ENCODE measurements around the gene CLRN1.

The CLRN1 gene

DNA sequence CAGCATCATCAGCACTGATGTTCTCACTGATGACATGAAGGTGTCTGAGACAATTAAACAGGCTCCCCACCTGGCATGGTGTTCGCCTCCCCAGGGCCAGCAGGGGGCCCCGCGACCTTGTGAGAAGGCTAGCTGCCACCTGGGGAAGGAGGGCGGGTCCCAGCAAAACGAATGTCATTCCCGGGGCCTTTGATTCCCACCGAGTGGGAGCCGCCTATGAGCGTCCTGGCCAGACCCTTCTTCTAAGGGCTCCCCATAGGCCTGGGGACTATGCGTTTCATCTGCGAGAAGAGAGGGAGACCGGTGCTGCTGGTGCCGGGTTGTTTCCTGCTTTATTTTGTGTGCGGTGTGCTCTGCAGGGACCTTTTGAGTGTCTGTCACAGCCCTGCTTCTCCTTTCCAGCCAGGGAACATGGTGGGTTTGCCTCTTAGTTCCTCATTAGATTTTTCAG lies 46.8 kb downstream of the CLRN1 start:
- peak in 7 of 10 donors; percentile 13 to 86 (median 32) for DNase-seq
- intact Hi-C loops (cut with DNase I), result loop anchor here (10.0 kb wide), 1 partner anchor 219 kb away; no protein-coding TSS in a partner anchor

- DNase-seq, result no peak
- intact Hi-C loops (cut with DNase I), result loop anchor here (10.0 kb wide), 1 partner anchor 222 kb away; no protein-coding TSS in a partner anchor
Observed at GRCh38 chr3:150922611-150923010, 49.9 kb downstream of the CLRN1 start.

DNA sequence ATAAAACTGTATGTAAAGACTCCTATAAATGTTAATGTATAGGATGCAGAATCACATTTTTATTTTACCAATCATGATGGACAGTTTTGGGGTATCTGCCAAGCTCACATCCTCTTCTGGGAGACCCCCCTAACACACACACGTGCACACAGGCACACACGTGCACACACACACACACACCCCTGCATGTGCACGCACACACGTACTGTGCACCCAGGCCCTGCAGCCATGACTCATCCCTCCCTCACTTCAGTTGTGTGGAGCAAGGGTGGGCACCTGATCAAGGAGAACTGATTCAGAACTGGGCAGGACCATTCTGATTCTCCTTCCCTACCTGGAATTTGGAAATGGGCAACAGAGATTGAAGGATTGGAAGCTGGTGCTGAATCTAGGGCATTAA lies 51.3 kb downstream of the CLRN1 start:
- intact Hi-C loops (cut with DNase I), result loop anchor here (10.0 kb wide), 1 partner anchor 224 kb away; no protein-coding TSS in a partner anchor
- DNase-seq, result no peak

- DNase-seq, result no peak
- intact Hi-C loops (cut with DNase I), result loop anchor here (10.0 kb wide), 1 partner anchor 225 kb away; no protein-coding TSS in a partner anchor
Observed at GRCh38 chr3:150920236-150920635, 52.3 kb downstream of the CLRN1 start.

GRCh38 chr3:150917951-150918350 lies 54.6 kb downstream of the CLRN1 start:
- no peak for DNase-seq
- intact Hi-C loops (cut with DNase I), result no loop called here

- intact Hi-C loops (cut with DNase I), result no loop called here
Observed at GRCh38 chr3:150913133-150913922, 59.2 kb downstream of the CLRN1 start.

GRCh38 chr3:150912501-150912900 lies 60.0 kb downstream of the CLRN1 start:
- intact Hi-C loops (cut with DNase I), result no loop called here
- DNase-seq, result no peak

More at GRCh38 chr3:150913133-150913922, 59.2 kb downstream of the CLRN1 start:
- no peak for DNase-seq

DNA sequence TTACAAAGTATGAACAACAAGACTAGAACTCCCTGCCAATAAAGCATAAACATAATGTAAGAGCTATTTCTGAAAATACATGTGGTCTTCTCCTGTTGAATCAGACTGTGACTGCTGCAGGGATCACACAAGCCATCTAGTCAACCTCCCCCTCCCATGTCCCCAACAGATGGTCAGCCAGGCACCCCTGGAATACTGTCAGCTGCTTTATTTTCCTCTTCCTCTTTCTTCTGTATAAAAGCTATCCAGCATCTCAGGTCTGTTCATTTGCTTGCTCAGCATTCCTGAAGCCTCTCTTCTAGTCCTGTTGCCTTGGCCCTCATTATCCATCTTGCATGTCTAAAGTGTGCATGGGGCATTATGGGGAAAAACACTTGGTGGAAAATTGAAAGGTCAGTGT lies 60.8 kb downstream of the CLRN1 start:
- intact Hi-C loops (cut with DNase I), result no loop called here
- DNase-seq, result no peak

GRCh38 chr3:150906461-150906860 lies 66.1 kb downstream of the CLRN1 start:
- intact Hi-C loops (cut with DNase I), result no loop called here
- no peak for DNase-seq

DNA sequence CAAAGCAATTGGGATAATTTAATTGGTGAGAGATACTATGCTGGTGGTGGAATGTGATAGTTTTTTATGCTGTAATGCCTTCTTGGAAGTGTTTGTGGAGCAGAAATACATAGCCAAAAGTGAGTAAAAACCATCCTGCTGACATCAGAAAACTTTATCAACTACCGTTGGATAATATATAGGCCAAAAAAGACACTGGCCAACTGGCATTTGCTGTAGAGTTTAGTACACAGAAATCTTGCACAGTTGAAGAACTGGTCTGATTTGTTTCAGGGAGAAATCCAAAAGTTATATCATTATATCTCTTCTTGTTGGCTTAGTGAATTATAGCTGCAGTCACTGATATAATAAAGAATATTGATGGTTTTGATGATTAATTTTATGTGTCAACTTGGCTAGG lies 66.8 kb downstream of the CLRN1 start:
- DNase-seq, result no peak
- intact Hi-C loops (cut with DNase I), result no loop called here

DNA sequence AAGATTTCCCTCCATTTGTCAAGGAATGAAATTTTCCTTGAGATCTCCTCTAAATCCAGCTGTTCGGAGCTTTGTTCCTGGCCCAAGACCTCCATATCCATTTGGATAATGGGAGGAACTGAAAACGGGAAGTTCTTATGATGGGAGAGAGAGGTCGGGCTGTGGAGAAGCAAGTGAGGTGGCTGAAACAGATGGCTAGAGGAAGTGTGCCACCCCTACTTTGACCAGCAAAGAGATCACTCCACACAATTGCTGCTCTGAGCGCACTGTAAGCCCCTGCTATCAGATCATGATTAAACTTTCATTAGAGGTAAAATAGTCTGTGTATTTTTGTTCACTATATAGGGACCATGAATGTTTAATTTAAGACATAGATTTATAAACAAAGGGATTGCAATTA lies 67.2 kb downstream of the CLRN1 start, which contains the start of gene MINDY4B:
TSS of gene MINDY4B (minus strand) at position 101 of the 400 bp plus-strand sequence. CDS start at position 101, 0 bp downstream.
- intact Hi-C loops (cut with DNase I), result no loop called here
- no peak for DNase-seq

GRCh38 chr3:150902988-150903387 lies 69.5 kb downstream of the CLRN1 start:
- DNase-seq, result no peak
- intact Hi-C loops (cut with DNase I), result no loop called here

GRCh38 chr3:150901793-150902192 lies 70.7 kb downstream of the CLRN1 start:
- no peak for DNase-seq

GRCh38 chr3:150899141-150899540 lies 73.4 kb downstream of the CLRN1 start:
- DNase-seq, result no peak
- intact Hi-C loops (cut with DNase I), result no loop called here

More at GRCh38 chr3:150901793-150902192, 70.7 kb downstream of the CLRN1 start:
- intact Hi-C loops (cut with DNase I), result no loop called here

DNA sequence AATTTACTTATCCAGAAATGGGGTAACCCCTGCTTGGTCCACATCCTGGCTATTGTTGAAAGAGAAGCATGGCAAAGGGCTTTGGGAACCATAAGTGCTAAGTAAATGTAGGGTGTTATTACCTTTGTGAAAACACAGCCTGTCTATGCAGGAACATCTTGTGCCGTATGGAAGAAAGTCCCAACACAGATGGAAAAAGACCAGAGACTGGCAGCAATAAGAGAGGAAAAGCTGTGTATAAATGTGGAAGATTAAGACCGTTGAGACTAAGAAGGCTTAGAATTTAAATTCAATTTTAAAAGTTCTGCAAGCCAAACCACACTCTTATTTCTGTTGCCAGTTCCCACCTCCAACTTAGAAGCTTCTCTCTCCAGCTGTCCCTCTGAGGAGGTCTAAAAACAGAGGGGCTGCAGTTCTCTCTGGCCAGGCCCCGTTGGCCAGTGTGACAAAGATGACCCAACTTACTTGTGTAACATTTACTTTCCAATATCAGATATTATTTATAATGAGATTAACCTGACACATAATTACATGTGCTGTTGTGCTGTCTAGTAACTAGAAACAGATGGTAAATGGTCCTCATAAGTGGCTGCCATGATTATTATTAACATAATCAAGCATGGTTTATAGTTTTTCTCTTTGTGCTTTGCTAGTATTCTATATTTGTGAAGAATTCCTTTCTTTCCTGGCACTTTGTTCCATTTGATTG lies 74.3 kb downstream of the CLRN1 start:
- no peak for DNase-seq
- intact Hi-C loops (cut with DNase I), result no loop called here

DNA sequence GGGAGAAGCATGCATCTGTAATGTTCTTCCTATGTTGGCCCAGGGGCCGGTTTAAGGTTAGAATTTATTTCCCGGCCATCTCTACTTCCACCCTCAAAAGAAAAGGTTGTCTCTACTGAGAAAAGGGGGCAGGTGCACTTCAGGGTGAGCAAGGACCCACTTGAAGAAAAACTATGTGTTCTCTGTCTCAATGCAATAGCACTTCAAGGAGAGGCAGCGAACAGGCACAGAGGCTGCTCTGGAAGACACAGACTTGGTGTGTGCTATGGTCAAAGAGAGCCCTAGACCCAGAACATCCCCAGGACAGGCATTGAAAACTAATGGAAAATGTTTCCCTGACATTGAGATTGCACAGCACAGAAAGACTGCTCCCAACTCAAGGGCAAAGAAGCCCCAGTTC lies 74.9 kb downstream of the CLRN1 start:
- intact Hi-C loops (cut with DNase I), result no loop called here
- no peak for DNase-seq

- DNase-seq, result no peak
- intact Hi-C loops (cut with DNase I), result no loop called here
Observed at GRCh38 chr3:150890831-150891230, 81.7 kb downstream of the CLRN1 start.

DNA sequence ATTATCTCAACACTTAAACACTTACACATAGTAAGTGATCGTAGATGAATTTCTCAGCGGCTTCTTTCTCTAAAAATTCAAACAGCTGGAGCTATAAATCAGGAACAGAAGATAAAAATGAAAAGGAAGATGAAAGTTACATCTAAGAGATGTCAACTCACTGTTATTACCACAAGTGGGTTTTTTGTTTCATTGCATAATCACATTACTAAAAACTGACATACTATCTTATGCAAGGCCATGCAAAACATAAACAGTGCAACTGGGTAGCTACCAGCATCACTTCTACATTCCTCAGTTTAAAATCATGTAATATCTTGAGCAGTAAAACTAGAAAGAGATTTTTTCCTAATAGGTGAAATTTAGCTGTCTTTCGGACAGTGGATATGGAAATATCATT lies 82.2 kb downstream of the CLRN1 start:
- DNase-seq, result no peak
- intact Hi-C loops (cut with DNase I), result no loop called here

DNA sequence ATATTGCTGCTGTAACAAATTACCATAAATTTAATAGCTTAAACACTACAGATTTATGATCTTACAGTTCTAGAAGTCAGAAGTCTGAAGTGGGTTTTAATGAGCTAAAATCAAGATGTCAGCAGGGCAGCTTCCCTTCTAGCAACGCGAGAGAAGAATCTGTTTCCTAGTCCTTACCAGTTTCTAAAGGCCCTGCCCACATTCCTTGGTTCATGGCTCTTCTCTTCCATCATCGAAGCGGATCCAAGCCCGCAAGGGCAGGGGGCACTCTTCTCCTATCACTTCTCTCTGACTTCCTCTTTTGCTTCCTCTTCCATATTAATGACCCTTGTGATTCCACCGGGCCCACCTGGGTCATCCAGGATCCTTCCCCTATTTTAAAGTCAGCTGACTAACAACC lies 83.4 kb downstream of the CLRN1 start:
- intact Hi-C loops (cut with DNase I), result no loop called here
- DNase-seq, result no peak

GRCh38 chr3:150887031-150887430 lies 85.5 kb downstream of the CLRN1 start:
- no peak for DNase-seq
- intact Hi-C loops (cut with DNase I), result no loop called here

DNA sequence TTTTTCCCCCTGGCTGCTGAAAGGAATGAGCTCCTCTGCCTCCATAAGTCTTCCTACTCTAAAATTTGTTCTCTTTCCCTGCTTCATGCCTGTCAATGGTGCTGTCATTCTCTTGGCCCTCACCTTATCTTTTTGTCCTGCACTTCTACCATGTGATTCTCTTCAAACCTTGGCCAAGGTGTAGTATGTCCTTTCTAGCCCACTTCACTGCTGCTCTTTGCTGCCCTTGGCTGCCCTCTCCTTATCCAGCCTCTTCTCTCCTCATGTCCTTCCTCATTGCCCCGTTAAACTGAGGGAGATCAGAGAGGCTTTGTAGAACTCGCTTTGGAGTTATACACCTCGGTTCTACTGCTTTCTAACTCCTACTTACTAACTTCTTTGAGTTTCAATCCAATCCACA lies 87.0 kb downstream of the CLRN1 start:
- no peak for DNase-seq
- intact Hi-C loops (cut with DNase I), result no loop called here
